Superior temporal gyrus (tissue), 1 donor: ENCODE measurements around the gene DYNLT2.

Experiments
- DNase-seq: peaks from one replicate; pipeline ENCODE4 v3.0.0-alpha.2; 2016; ENCODE audit errors: extremely low spot score

Gene DYNLT2

GRCh38 chr6:169738976-169739529 lies 12.3 kb downstream of the DYNLT2 start:
- no peak for DNase-seq

DNA sequence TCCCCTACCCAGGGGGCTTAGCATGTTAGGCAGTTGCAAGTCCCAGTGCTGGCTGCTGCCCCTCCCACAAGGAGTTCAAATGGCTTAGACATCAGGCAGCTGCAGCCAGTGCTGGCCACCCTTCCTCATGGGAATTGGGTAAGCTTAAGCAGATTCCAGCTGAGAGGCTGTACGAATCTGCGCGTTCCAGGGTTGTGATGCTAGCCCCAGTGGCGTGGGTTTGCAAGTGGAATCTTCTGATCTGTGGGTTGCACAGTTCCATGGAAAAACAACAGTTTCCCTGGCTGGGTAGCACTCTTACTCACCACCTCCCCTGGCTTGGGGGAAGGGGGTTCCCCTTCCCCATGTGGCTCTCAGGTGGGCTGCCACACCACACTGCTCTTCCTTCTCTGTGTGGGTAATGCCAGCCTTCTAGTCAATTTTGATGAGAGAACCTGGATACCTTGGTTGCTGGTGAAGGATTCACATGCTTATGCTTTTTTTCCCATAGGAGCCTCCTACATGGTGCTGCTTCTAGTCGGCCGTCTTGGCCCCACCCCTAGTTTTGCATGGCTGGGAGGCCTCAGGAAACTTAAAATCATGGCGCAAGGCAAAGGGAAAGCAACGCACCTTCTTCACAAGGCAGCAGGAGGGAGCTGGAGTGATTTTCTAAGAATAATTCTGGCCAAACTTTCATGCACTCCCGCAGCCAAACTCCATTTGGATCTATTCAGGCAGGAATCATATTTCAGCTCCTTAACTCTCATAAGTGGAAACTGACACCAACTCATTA lies 13.0 kb downstream of the DYNLT2 start:
- DNase-seq: no peak

- DNase-seq: no peak
These were observed 21.4 kb downstream of the DYNLT2 start for GRCh38 chr6:169729961-169730360.

DNA sequence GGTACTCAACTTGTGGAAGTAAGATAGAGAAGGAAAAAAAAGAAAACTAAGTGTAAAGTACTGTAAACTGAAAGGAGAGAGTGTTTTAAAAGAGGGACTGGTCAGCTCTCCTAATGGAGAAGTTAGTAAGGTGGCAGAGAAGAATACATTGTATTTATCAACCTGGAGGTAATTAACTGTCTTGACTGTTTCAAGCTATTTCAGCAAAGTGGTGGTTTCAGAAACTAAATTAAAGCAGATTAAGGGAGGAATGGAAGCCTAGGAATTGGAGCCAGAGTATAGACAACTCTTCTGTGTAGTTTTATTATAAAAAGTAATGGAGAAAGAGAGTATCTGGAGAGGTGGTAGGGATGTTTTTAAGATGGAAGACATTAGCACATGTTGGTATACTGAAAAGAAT lies 24.4 kb downstream of the DYNLT2 start:
- no peak for DNase-seq

DNA sequence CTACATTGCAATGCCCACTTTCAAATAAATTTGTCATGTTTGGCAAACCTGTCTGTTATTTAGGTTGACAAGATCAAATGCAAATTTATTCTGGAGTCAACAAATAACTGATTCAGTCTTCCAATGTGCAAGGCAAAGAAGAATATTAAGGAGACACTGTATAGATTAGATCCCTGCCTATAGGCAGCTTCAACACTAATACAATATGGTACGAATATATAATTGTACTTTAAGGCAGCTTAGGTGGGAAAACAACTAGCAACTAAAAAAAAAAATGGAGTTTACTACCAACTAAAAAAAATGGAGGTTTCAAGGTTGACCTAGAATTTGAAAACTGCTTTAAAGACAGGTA lies 25.3 kb downstream of the DYNLT2 start:
- no peak for DNase-seq

DNA sequence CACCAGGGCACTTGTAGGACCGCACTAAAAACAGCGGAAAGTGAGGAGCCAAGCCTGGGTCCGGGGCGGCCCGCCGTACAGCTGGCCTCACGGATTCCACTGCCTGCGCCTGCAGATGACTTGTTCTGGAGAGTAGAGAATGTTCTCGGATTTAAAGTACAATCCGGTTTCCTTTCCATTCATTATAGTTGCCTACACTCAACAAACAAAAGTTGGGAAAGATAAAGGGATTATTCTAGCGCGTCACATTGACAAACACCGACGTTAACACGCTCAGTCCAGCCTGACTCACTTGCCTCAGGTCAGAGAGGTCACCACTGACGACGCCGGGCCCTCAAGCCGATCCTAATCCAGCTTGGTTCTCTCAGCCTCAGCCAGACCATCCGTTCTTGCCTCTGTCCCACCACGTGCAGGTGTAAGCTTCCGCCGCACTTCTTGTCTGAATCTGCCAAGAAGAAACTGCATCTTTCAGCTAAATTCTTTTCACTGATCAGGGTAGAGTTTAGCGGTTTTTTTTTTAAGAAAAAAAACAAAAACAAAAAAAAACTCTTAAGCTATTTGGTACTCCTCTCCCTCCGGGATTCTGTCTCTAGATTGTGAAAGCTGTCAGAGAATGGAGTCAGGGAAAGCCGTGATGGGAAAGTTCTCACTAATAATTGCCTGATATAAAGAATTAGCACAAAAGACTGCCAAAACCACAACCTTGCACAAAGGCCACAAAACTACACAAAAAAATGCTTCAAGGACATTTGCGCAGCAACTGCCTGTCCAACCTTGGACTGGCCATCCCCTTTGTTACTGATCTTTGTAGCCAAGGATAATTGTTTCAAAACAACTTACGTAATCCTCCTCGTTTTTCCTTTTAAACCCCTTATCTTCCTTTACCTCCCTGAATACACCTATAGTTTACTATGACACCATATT lies 26.0 kb downstream of the DYNLT2 start:
- peak; percentile 56 for DNase-seq

DNA sequence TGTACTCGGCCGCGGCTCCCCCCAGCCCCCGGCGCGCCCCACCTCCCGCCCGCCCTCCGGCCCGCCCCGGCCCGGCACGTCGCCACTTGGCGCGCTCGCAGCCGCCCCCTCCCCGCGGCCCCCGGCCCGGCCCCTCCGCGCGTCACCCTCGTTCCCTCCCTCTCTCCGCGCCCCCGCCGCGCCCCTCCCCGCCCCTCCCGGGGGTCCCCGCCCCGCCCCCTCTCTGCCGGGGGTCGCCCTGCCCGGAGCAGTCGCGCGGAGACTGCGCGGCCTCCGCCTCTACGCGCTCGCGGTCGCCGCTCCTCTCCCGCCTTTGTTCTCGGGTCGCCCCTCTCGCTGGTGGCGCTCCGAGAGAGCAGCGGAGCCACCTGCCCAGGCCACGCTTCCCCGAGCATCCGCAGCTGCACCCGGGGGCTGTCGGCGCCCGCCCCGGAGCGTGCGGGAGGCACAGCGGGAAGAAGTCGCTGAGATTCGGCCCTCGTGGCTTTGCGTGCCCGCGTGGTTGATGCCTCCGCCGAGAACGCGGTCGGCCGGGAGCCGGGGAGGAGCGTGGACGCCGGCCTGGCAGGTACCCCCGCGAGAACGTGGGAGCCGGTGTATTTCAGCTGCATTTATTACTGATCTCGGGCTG lies 26.8 kb downstream of the DYNLT2 start, which contains the start of gene PHF10:
Gene PHF10 (minus strand): TSS at position 7 of the 631 bp plus-strand sequence. CDS start 569 bp downstream, outside the sequence.
- DNase-seq: peak; percentile 48

- no peak for DNase-seq
These were observed 27.3 kb downstream of the DYNLT2 start for GRCh38 chr6:169723991-169724493.

DNA sequence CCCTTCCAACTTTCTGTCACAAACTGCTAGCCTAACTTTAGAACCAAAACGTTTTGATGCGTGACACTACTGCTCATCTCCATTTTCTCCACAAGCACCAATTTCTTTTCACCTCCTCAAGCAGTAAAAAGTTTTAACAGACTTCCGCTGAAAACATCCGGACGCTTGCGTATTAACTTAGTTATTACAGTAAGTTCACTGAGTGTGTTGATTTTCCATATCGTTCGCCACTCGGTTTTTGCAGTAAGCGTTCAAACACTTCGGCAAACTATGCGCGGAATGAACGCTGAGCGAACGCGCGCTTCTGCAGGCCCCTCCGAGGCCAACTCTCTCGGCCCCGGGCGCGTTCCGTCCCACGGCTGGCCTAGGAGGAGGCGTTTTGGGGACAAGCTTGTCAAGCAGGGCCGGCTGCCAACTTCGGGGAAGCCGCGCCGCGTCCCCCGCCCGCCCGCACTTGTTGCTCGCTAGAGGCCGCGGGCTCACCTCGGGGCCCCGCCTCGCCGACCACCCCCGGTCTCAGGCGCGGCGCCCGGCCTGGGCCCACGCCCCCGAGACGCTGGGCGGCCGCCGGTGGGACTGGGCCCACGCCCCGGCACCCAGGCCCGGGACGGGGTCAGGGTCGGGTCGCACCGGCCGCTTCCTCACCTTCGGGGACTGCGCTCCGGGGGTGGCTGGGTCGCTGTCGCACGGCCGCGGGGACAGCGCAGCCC lies 28.0 kb downstream of the DYNLT2 start:
- peak; percentile 63 for DNase-seq

GRCh38 chr6:169722362-169723199 lies 28.8 kb downstream of the DYNLT2 start:
- DNase-seq: no peak

DNA sequence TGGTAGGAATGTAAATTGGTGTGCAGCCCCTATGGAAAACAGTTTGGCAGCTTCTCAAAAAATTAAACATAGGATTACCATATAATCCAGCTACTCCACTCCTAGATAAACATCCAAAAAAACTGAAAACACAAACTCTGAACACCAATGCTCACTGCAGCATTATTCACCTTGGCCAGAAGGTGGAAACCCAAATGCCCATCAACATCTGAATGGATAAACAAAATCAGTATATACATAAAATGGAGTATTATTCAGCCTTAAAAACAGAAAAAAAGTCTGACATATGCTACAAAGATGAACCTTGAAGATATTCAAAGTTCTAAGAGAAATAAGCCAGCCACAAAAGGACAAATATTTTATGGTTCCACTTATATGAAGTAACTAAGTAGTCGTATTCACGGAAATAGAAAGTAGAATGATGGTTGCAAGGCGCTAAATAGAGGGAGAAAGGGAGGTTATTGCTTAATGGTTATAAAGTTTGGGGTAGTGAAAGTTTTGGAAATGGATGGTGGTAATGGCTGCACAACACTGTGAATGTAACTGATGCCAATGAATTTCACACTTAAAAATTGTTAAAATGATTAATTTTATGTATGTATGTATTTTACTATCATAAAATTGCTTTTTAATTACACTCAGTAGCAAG lies 31.0 kb downstream of the DYNLT2 start:
- no peak for DNase-seq

DNA sequence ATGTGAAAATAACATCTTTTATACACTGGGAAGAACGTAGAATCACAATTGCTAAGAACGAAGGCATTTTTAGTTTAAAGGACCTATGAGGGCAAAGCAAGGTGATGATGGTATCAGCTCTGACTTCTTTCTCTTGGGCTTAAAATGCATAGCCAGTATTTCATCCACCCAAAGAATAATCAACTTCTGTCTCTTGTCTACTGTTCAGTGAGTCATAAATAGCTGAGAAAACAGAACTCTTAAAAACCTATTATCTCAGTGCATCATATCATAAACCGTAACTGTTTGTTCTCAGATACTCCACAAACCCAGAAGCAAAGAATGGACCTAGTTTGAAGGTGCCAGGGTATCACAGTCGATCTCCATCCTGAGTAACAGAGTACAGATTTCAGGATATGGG lies 32.3 kb downstream of the DYNLT2 start:
- DNase-seq: no peak

- no peak for DNase-seq
These were observed 36.8 kb downstream of the DYNLT2 start for GRCh38 chr6:169714595-169714994.

DNA sequence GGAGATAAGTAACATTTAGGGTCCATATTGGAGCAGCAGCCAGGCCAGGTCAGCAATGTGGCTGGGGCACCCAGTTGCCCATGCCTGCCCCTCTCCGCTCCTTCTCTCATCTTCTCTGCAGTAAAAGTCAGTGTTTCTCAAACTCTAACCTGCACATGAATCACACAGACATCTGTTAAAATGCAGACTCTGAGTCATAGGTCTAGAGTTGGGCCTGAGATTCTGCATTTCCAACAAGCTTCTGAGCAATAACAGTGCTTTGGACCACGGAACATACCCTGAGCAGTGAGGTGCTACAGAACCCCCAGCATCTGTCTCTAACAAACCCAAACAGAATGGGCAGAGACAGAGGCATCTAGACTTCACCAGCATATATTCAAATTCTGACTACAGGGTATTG lies 37.2 kb downstream of the DYNLT2 start:
- no peak for DNase-seq

DNA sequence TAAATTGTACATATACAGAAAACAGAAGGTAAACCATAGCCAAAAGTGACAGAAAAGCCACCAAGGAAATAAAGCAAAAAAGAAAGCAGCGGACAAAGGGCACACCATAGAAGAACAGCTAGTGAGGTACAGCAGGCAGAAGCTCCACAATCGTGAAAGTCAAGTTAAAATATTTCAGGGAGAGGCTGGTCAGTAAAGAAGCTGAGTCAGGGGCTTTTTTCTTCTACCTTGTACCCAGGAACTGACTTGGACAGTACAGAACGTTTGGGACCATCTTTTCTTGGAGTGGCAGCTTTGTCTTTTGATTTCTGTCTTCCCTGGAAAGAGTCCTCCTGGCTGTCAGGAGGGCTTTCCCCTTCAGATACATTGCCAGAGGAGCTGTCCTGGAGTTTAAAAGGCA lies 41.4 kb downstream of the DYNLT2 start:
- no peak for DNase-seq

DNA sequence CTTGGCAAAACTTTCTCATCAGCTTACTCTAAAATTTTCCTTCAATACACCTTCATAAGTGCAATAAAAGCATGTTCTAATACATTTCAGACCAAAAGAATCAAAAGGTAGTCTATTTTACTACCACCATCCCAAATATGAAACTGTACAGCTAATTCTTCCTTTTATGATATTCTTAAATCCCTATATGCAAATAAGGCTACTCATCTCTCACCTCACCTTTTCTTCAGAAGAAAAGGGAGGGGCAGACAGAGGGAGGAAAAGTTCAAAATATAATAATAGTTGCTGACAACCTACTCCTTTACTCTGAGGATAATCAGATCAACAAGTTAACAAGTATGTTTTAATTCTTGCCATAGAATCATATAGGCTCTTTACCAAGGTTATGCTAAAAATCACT lies 42.1 kb downstream of the DYNLT2 start:
- no peak for DNase-seq

DNA sequence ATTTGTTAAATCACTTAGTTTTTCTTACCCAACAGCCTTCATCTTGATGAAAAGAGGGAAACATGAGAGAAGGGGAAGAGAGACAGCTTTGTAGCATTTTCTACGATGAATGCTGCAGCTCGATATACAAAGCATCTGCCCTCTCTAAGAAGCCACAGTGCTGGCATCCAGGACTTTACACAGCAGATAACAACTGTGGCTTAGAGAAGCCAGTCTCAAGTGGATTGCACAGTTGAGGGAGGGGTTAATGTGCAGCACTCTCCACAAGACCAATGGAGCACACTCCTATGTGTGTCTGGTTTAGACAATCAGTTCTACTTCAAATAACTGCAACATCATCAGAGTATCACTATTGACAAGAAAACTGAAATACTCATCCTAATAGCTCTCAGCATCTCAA lies 43.6 kb downstream of the DYNLT2 start:
- DNase-seq: no peak

- DNase-seq: no peak
These were observed 48.5 kb downstream of the DYNLT2 start for GRCh38 chr6:169702840-169703246.

DNA sequence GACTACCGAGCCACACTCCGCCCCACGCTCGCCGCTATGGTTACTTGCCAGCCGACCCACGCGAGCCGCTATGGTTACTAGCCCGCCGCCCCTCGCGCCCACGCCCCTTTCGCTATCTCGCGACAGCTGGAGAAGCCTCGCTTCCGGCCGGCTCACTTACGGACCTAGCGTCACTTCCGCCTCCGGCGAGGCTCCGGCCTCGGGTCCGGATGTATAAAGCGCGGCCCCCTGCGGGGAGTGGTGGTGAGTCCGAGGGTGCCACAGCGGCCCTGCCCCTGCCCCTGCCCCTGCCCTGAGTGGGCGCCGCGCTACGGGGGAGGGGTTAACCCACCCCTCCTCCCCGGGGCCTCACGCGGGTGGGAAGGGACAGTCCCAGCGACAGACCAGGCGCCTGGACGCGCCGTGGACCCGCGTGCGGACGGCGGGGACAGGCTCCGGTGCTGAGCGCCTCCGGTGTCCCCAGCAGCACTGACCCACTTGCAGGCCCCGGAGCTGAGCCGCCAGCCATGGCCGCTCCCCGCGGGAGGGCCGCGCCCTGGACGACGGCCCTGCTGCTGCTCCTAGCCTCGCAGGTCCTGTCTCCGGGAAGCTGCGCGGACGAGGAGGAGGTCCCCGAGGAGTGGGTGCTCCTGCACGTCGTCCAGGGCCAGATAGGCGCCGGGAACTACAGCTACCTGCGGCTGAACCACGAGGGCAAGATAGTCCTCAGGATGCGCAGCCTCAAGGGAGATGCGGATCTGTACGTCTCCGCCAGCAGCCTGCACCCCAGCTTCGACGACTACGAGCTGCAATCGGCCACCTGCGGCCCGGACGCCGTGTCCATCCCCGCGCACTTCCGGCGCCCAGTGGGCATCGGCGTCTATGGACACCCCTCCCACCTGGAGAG lies 49.2 kb downstream of the DYNLT2 start, which contains the start of the genes C6orf120 and WDR27:
Gene C6orf120 (plus strand): TSS at position 173 of the 886 bp plus-strand sequence. CDS start 334 bp downstream, at position 507.
Gene WDR27 (minus strand): TSS at position 76 of the 886 bp plus-strand sequence. CDS start 13,024 bp downstream, outside the sequence.
- DNase-seq: peak; percentile 95
